ENCODE results near the gene ARHGAP6. TPM values are rescaled to one million over a fixed set of nuclear protein-coding genes. Genes with fewer than 3 reads are reported as not detected.
A peak's percentile ranks its signal among the peaks of the same experiment; 100 is the strongest.

Gene ARHGAP6
- total RNA-seq, 6 donors from 2014 or later: 14.4 to 40.9 (median 18.0) TPM

- H3K36me3 ChIP-seq: no peaks in the 10 kb centered on the region
- H3K9me3 ChIP-seq: no peaks in the 10 kb centered on the region
- no peaks in the 10 kb centered on the region for H3K4me1 ChIP-seq
- H3K4me3 ChIP-seq: no peak overlapping the region
- 40 to 64% methylated on average over 2 of the region's 2 CpGs for WGBS, 2 donors
- ATAC-seq (ENCODE audit: low FRiP score in 2 of 2) (no peak), DNase-seq (no peak)
- TF ChIP-seq POLR2AphosphoS5 (IDR thresholded peaks at IDR 0.05): no peak
- TF ChIP-seq POLR2A (IDR thresholded peaks at IDR 0.05): no peak
- no peak for TF ChIP-seq EP300 (IDR thresholded peaks at IDR 0.05)
- no peak for TF ChIP-seq CTCF (IDR thresholded peaks at IDR 0.05)
- no peaks in the 10 kb centered on the region for H3K27me3 ChIP-seq
- no peak overlapping the region for H3K27ac ChIP-seq
Observed at GRCh38 chrX:11446336-11446735, 219.4 kb downstream of the ARHGAP6 start.

DNA sequence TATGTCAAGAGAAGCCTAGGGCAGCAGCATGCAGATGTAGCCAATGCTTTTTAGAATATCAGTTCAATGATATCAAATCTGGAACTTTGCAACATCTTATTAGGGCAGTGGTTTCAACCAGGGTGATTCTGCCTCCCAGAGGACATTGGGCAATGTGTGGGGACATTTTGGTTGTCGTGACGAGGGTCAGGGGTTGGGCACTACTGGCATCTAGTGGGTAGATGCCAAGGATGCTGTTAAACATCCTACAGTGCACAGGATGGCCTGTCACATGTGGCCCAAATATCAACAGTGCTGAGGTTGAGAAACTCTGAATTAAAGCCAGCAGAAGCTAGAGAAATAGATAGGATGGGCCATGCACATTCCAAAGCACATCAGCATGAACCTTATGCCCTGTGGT lies 220.2 kb downstream of the ARHGAP6 start:
- peak in 1 of 2 donors; percentile 38 for ATAC-seq (ENCODE audit: low FRiP score in 2 of 2)
- TF ChIP-seq CTCF (IDR thresholded peaks at IDR 0.05): peak in 2 of 6 experiments; percentile 14 to 20
- no peak for TF ChIP-seq EP300 (IDR thresholded peaks at IDR 0.05)
- no peak for DNase-seq
- Histone ChIP-seq H3K9me3 (no peaks in the 10 kb centered on the region), H3K27ac (no peak overlapping the region), H3K36me3 (no peaks in the 10 kb centered on the region), H3K4me3 (no peak overlapping the region), H3K4me1 (no peaks in the 10 kb centered on the region), H3K27me3 (no peaks in the 10 kb centered on the region)
- WGBS, 2 donors: 33% methylated on average over 2 of the region's 2 CpGs; no CpG with 5 or more reads in 1 of the 2 donors

GRCh38 chrX:11444052-11444451 lies 221.7 kb downstream of the ARHGAP6 start:
- Histone ChIP-seq H3K9me3 (no peaks in the 10 kb centered on the region), H3K36me3 (no peaks in the 10 kb centered on the region), H3K4me3 (no peak overlapping the region), H3K27ac (no peak overlapping the region), H3K4me1 (no peaks in the 10 kb centered on the region), H3K27me3 (no peaks in the 10 kb centered on the region)
- DNase-seq (no peak), ATAC-seq (ENCODE audit: low FRiP score in 2 of 2) (no peak)
- TF ChIP-seq POLR2A (IDR thresholded peaks at IDR 0.05) (no peak), POLR2AphosphoS5 (IDR thresholded peaks at IDR 0.05) (no peak)
- 36 to 95% methylated on average over 2 to 3 of the region's 3 CpGs for WGBS, 2 donors

DNA sequence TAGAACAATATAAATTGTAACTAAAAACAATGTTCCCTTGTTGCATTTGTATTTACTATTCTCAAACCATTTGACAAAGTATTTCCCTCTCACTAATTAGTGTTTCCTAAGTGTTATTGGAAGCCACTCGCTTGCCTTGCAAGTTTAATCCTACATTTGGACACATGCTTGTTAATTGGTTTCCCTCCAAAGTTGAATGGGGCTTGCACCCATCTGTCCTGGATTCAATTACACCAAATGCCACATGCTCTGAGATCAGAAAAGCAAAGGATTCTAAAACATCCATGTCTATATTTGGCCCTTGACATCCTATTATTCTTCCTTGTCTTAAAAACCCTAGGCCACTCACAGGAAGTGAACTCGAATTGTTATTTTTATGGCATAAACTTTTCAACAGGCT lies 225.9 kb downstream of the ARHGAP6 start:
- TF ChIP-seq POLR2A (IDR thresholded peaks at IDR 0.05) (no peak), CTCF (IDR thresholded peaks at IDR 0.05) (no peak), EP300 (IDR thresholded peaks at IDR 0.05) (no peak), POLR2AphosphoS5 (IDR thresholded peaks at IDR 0.05) (no peak)
- 46 to 56% methylated on average over 2 of the region's 2 CpGs for WGBS, 2 donors

DNA sequence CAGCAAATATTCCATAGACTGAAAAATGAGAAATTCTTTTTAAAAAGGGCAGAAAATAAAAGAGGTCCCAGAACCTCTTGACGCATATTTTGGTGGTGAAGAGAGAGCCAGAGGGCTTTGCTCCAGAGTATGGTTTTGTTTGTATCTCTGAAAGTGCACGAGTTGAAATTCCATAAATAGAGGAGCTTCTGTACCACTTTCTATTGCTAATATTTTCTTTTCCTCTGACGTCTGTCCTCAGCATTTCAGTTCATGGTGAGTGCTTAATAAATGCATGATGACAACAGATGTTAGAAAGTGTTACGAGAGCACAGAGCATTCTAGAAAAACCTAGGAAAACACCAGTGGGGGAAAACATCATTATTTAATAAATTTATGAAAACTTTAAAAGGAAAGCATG lies 227.0 kb downstream of the ARHGAP6 start:
- Histone ChIP-seq H3K4me3 (no peak overlapping the region), H3K9me3 (no peaks in the 10 kb centered on the region), H3K4me1 (no peaks in the 10 kb centered on the region), H3K36me3 (no peaks in the 10 kb centered on the region), H3K27me3 (no peaks in the 10 kb centered on the region), H3K27ac (no peak overlapping the region)
- no peak for DNase-seq
- no peak for TF ChIP-seq POLR2AphosphoS5 (IDR thresholded peaks at IDR 0.05)
- TF ChIP-seq POLR2A (IDR thresholded peaks at IDR 0.05): no peak
- TF ChIP-seq CTCF (IDR thresholded peaks at IDR 0.05): no peak
- TF ChIP-seq EP300 (IDR thresholded peaks at IDR 0.05): no peak
- 42% methylated on average over 4 of the region's 4 CpGs for WGBS, 2 donors
- no peak for ATAC-seq (ENCODE audit: low FRiP score in 2 of 2)

More for the DNA sequence above, 225.9 kb downstream of the ARHGAP6 start:
- DNase-seq (no peak), ATAC-seq (ENCODE audit: low FRiP score in 2 of 2) (no peak)
- Histone ChIP-seq H3K27ac (no peak overlapping the region), H3K27me3 (no peaks in the 10 kb centered on the region), H3K36me3 (no peaks in the 10 kb centered on the region), H3K4me1 (no peaks in the 10 kb centered on the region), H3K4me3 (no peak overlapping the region), H3K9me3 (no peaks in the 10 kb centered on the region)

All from upper lobe of left lung (tissue), 6 donors.